GM18517 (cell line): ENCODE results near the gene DPH7.
A peak's percentile ranks its signal among the peaks of the same experiment; 100 is the strongest.
"Not testable (repeated sequence)": the region's sequence is repeated elsewhere in the genome, so short reads cannot be mapped to it uniquely, and the experiment has no call there.

Experiments used
- ATAC-seq: cut with Tn5 transposase; IDR thresholded peaks from one replicate; pipeline ENCODE4 v1.9.1; 2021; ENCODE audit warnings: mild to moderate bottlenecking, moderate library complexity; ENCODE audit not compliant: unreplicated experiment

Gene DPH7

DNA sequence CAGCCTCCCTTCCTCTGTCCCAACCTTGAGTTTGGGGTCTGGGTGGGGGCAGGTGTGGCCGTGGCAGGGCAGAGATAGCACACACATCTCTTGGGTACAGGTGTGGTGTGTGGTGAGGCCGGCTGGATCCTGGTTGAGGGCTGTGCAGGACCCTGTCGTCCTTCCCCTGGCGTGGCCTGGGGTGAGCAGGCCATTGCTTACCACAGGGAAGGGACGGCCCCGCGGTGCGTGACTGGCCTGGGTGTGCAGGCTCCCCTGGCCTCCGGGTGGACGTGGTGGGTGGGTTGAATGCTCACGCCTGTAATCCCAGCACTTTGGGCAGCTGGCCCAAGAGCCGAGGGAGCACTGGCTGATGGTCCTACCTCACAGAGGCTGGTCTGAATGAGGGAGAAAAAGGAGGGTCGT lies 28.0 kb upstream of the DPH7 start:
- no peak for ATAC-seq

DNA sequence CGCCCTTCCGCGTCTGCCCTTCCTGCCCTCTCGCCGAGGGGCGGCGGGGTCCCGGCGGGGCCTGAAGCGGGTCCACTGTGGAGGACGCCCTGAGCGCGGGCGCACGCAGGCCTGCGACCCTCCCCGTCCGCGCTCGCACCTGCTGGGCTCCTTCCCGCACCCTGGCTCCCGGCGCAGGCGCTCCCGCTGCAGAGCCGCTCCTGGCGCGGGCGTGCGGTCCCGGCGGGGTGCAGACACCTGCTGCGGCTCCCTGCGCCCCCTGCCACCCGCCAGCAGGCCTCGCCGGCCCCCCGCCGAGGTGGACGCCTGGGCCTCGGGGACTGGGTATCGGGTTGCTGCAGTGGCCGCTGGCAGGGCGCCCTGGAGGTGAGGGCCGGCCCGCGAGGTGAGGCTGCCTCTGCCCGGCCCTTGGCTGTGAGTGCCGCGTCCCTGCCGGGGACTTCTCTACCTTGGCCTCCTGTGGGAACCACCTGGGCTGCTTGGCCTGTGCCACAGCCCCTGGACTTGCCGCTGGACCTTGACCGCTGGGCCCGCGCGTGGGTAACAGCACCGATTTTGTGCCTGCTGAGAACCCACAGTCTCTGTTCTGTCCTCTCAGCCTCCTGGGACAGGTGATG lies 27.4 kb upstream of the DPH7 start:
- ATAC-seq: no peak

DNA sequence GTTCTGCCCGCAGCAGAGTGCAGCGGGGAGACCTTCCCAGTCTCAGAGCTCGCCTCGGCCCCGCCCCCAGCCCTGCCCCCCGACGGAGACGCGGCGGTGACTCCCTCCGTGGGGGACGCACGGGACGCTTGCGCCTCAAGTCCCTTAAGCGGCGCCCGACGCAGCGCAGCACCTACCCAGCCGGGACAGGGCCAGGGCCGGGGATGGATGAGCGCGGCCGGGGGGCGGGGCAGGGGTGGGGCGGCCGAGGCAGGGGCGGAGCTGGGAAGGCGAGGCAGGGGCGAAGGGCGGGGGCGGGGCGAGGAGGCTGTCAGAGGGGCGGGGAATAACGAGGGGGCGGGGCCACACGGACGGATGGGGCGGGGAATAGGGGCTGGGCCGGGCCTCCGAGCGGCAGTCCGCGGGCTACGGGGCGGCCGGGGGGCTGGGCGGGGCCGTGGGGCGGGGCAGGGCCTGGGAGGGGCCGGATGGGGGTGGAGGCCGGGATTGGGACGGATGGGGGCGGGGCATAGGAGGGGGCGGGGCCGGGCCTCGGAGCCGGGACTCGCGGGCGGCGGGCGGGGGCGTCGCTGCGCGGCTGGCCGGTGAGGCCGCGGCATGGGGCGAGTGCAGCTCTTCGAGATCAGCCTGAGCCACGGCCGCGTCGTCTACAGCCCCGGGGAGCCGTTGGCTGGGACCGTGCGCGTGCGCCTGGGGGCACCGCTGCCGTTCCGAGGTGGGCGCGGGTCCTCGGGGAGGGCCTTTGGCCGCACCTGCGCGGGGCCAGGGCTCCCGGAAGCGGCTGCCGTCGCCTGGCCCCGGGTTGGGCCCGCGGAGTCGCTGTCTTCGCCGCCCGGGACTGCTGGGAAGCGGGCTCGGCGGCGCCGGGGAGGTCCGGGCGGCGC lies 26.6 kb upstream of the DPH7 start, which contains the start of gene ARRDC1:
ARRDC1 (plus strand) TSS at position 566 of the 884 bp plus-strand sequence; CDS start at position 598, 32 bp downstream.
- peak; percentile 54 for ATAC-seq

DNA sequence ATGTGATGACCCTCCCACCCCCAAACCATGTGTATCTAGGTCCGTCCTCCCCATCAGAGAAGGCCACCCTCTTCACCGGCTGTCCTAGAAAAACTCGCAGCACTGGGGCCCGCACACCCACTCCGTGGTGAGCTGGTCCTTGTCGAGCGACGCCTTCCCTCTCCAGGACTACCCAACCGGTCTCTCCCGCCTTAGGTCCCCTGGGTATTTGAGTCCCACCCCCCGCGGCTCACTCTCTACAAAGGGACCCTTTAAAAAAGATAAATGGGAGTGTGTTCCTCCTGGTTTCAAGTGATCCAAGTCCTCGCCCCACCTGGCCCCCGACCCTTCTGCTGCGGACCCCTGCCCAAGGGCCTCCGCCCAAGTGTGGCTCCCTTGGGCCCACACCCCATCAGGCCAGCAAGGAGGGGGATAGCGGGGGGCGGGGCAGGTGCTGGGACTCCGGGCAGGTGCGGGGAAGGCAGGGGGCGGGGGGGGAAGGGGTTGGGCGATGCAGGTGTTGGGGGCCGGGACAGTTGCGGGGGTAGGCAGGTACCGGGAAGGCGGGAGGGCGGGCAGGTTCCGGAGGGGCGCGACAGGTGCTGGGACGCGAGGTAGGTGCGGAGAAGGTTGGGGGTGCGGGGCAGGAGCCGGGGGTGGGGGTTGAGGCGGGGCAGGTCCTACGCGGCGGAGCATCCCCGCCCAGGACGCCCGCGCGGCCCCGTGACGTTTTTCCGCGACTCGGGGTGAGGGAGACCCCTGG lies 25.8 kb upstream of the DPH7 start:
- ATAC-seq: no peak

DNA sequence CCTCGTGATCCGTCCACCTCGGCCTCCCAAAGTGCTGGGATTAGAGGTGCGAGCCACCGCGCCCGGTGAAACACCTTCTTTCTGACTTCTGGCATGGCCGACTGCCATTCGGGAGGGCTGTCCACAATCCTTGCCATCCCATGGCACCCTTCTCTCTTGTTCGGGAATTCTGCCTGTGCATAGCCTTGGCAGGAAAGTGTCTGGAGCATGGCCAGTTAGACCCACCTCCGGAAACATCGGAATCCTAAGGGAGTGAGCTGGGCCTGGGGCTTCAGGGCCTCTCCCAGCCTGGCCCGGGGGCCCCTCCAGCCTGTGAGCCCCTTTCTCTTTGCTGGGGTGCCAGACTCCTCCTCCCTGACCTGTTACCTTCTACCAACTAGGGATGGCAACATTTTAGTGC lies 25.2 kb upstream of the DPH7 start:
- ATAC-seq: no peak

DNA sequence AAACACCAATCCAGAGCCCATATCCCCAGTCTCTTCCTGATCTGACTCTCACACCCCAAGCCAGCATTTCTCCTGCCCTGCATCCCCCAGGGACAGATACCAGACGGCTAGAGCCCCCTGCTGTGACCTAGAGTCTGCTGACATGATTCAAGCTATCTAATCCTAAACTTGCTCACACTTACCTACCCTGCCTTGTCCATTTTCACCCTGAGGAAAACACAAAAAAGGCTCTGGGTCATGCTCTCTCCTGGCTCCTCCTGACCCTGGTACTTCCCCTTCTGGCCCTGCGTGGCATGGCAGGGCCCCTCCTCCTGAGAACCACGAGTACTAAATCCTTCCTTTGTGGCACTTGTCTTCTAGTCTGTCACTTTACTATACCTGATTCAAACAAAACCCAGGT lies 23.9 kb upstream of the DPH7 start:
- ATAC-seq: no peak

DNA sequence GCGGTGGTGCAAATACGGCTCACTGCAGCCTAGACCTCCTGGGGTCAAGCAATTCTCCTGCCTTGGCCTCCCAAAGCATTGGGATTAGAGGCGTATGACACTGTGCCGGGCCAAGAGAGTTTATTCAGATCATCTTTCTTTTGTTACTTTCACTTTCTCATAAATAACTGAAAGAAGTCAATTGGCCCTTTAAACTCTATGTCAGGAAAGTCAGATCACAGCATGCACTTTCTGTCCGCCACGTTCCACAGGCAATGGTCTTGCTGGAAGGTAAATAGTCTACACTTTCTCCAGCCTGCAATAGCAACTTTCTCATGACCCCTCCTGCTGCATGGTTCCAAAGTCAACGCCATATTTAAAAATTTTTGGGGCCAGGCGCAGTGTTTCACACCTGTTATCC lies 20.2 kb upstream of the DPH7 start:
- ATAC-seq: no peak

DNA sequence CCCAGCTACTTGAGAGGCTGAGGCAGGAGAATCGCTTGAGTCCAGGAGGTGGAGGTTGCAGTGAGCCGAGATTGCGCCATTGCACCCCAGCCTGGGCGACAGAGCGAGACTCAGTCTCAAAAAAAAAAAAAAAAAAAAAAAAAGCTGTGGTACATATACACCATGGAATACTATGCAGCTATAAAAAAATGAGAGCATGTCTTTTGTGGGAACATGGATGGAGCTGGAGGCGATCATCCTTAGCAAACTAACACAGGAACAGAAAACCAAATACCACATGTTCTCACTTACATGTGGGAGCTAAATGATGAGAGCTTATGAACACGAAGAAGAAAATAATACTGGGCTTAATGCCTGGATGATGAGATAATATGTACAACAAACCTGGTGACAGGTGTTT lies 17.9 kb upstream of the DPH7 start:
- ATAC-seq: not testable (repeated sequence)

DNA sequence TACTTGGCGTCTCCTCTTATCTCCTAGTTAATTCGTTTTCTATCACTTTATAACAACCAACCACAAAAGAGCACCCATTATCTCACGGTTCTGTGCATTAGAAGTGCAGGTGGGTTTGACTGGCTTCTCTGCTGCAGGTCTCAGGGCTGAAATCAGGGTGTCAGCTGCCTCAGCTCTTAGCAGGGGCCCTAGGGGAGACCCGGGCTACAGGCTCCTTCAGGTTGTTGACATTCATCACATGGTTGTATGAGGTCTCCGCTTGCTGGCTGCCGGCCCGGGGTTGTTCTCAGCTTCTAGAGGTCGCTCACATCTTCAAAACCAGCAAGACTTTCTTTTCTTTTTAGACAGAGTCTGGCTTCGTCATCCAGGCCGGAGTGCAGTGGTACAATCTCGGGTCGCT lies 14.5 kb upstream of the DPH7 start:
- ATAC-seq: no peak

DNA sequence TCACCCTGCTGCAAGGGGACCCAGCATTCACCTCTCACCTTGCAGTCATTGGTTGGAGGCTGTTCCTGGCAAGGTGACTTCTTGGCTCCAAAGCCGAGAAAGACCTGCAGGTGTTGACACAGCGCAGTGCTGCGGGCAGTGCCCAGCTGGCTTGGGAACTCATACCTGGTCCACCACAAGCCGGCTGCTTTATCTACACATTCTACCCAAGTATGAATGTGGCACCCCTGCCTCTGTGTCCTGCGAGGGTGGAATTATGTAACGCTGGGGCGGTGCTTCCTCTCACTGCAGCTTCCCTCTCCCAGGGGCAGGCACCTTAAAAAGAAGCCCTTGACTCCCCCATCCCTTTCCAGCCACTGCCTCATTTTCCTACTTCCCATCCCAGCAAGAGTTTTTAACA lies 14.0 kb upstream of the DPH7 start:
- ATAC-seq: no peak

DNA sequence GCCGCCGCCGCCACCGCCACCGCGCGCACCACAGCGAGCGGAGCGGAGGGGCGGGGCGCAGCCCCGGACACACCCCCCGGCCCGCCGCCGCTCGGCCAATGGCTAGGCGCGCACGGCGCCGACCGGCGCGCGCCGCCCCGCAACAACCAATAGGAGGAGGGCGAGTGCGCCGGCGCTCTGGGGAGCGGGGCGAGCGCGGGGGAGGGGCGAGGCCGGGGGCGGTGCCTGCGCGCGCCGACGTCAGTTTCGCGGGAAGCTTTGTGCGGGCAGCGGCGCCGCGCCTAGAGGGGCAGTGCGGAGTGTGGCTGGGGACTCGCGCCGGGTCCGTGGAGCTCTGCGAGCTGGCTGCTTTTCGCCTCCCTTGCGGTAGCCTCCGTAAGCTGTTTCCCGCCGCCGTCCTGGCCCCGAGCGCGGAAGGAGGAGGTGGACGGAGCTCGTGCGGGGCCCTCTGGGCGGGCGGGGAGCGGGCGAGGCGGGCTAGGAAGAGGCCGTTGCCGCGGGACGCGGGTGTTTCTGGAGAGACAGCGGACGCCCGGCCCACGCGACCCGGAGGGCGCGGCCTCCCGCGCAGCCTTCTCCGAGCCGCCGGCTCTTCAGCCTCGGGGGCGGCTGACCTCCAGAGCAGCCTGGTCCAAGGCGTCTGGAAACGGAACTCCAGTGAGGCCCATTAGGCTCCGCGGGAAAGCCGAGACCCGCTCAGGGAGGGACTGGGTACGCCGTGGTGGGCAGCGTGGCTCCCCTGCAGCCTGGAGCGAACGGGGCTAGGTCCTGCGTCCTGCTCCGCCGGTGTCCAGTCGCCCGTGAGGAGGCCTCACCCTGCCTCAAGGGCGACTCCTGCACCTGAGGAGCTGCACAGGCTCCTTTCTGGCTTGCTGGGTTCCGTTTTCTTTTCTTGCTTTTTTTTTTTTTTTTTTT lies 12.0 kb upstream of the DPH7 start, which contains the start of gene ZMYND19:
ZMYND19 (minus strand) TSS at position 44 of the 915 bp plus-strand sequence. CDS start 249 bp downstream, outside the sequence.
- peak; percentile 66 for ATAC-seq

DNA sequence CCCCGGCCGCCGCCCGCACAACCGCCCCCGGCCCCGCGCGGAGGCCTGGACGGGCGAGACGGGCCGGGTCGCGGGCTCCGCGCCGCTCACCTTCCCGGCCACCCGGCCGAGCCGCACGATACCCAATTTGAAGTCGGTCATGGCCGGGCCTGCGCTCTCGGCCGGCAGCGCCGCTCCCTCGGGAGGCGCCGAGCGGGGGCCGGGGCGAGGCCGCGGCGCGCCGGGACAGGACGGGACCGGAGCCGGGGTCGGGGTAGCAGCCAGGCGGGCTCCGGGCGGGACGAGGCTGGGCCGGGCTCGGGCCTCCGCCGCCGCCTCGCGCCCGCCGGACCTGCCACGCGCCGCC lies 11.4 kb upstream of the DPH7 start:
- ATAC-seq: peak; percentile 18

DNA sequence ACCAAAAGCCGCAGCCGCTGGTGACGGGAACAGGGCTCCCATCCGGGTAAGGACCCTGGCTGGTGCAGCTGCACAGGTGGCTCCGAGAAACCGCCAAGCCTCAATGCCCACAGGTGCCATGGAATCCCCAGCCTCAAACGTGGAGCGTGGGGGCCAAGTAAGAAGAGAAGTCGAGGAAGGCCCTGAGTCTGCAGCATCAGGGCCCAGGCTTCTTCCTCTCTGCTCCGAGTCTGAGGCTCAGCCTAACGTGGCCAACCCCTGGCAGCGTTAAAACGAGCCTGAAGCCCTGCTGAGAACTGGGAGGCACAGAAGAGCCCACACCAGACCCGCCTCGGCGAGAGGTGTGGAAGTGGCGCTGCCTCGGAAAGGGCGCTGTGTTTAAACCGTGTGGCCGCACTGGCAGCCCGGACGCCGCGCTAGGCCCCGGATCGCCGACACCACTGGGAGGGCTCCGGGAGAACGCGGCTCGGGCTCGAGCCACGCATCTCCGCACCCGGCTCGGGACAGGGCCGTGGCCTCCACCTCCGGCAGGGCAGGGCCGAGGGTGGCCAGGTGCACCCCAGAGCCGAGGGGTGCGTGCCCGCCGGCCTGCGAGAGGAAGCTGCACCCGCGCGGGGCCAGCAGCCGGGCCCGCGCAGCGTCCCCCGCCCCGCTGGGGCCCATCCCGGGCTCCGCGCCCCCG lies 10.9 kb upstream of the DPH7 start:
- peak; percentile 5 for ATAC-seq

DNA sequence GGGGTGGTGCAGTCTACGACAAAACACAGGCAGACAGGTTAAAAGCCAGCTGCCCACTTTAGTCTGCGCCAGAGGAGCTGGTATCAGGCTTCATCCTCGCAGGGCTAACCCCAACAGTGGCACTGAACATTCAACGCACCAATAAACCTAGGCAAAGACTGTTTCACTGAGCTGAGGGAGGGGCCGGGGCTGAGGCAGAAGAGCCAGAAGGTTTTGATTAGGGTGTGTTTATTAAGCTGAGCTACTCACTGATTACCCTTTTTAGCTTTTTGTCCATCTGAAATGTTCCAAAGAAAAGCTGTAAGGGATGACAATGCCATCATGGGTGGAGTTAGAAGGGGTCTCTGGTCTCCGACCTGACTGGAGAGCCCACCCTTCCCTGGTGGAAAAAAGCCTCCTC lies 10.2 kb upstream of the DPH7 start:
- no peak for ATAC-seq

DNA sequence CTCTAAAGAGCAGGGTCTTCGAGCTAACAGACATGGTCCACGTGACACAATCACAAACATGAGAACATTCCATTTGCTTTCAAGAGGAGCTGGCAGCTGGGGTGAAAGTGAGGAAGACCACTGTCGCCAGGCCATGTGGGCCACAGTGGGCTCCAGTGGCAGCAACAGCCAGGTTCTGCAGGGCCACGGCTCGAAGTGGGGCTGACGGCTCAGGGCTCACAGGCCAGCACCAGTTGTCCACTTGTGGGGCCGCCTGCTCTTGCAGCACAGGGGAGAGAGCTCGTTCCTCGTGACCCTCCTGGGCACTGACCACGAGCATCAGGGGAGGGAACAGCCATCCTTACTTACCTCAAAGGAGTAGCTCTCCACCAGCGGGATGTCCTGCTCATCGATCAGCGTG lies 9.6 kb upstream of the DPH7 start:
- ATAC-seq: no peak

DNA sequence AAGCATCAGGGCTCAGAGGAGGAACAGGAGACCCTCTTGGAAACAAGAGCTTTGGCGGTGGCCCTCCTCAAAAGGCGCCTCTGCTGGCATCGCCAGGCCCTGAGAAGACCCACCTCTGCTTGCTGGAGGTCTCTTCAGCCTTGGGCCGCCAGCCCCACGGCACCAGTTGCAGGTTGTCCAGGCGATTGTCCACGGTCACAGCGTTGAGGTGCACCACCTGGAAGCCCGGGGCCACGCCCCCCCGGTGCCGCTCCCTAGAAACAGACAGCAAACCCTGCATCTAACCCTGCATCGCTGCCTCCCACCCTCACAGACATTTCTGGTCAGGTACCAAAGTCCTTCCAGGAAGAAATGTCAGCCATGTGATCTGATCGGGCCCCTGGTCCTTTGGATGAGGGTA lies 8.1 kb upstream of the DPH7 start:
- ATAC-seq: no peak

DNA sequence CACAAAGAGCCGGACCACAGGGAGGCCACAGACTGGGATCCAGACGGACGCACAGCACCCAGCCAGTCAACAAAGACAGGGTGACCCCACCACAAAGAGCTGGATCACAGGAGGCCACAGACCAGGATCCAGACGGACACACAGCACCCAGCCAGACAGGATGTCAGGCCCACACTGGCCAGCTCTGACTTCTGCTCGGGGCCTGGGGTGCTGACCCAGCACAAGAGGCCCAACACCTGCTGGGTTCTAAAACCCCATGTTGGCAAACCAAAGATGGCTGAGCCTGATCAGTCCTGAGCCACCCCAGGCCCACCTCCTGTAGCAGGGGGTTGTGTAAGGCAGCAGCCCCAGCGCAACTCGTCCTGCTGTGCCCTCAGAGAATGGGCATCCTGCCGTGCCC lies 5.2 kb upstream of the DPH7 start:
- no peak for ATAC-seq

DNA sequence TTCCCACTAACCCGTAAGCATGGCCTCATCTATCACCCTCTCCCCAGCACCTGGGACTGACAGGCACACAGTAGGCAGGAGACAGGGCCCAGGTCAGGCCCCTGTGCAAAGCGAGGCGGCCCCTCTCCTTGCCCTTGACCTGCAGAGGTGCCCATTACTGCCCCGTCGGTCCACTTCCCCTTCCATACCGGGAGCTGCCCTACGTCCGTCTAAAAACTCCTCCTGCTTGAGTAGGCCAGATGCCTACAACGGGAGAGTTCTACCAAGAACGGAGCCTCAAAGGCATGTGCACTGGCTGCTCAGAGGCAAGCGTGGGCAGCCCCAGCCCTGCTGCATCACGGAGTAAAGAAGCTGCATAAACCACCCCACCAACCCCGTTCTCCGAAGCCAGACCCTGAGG lies 4.6 kb upstream of the DPH7 start:
- no peak for ATAC-seq

DNA sequence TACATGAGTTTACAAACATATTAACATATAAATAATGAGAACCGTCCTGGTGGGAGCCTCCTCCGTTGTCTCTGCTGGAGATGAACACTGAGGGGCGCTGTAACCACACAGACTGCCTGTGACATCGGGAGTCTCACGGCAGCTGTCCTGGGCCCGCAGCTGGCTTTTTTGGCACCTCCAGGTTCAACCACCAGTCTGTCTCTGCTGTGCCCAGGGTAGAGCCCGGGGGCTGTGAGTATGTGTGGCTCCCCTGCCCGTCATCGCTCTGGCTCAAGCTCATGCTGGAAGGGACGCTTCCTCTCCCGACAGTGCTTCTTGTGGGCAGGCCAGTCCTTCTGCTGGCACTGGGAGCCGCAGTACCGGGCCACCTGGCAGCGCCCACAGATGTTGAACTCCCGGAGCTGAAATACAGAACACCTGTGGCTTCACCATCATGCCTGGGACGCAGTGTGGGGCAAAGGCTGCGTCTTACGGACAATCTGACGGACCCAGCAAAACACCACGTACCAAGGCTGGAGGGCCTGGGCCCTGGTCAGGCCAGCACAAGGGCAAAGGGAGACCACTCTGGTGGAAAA lies 3.6 kb upstream of the DPH7 start:
- no peak for ATAC-seq
